SK-N-SH treated with all-trans-retinoic acid at 6 μM for 48 hours (cell line): ENCODE measurements around the gene IMPACT.

Experiments used
- OSR1 ChIP-seq: fragments of 250-450 bp; sonication (Bioruptor Pico); IDR thresholded peaks from 2 replicates; pipeline ENCODE4 v1.8.0; 2022; ENCODE audit warnings: moderate library complexity, mild to moderate bottlenecking, inconsistent platforms
- SNAI2 ChIP-seq: fragments of 250-450 bp; sonication (Bioruptor Pico); IDR thresholded peaks from 2 replicates; pipeline ENCODE4 v1.5.0; 2020; ENCODE audit warnings: mild to moderate bottlenecking, moderate library complexity
- TCF4 ChIP-seq: fragments of 250-450 bp; sonication (Bioruptor Pico); IDR thresholded peaks from 2 replicates; pipeline ENCODE4 v1.8.0; 2021; ENCODE audit warnings: mild to moderate bottlenecking, moderate library complexity, borderline replicate concordance
- ZC3H10 ChIP-seq: fragments of 250-450 bp; sonication (Bioruptor Pico); IDR thresholded peaks from 2 replicates; pipeline ENCODE4 v1.5.1; 2021; ENCODE audit warnings: mild to moderate bottlenecking, moderate library complexity
- ZFP3 ChIP-seq: fragments of 250-450 bp; sonication (Bioruptor Pico); IDR thresholded peaks from 2 replicates; pipeline ENCODE4 v1.5.0; 2020; ENCODE audit warnings: mild to moderate bottlenecking, moderate library complexity
- ZFP30 ChIP-seq: fragments of 450-650 bp; formaldehyde crosslinking; IDR thresholded peaks from 2 replicates; pipeline ENCODE4 v1.5.0; 2022; ENCODE audit warnings: mild to moderate bottlenecking, moderate library complexity
- ZNF565 ChIP-seq: fragments of 450-650 bp; formaldehyde crosslinking; conservative IDR thresholded peaks from 2 replicates; pipeline ENCODE4 v1.5.0; 2020; ENCODE audit warnings: low read depth, mild to moderate bottlenecking, moderate library complexity
- ZNF70 ChIP-seq: fragments of 450-650 bp; formaldehyde crosslinking; IDR thresholded peaks from 2 replicates; pipeline ENCODE4 v1.5.0; 2020; ENCODE audit warnings: mild to moderate bottlenecking, moderate library complexity
- TF ChIP-seq, protein P1 (sequence below): fragments of 250-450 bp; sonication (Bioruptor Pico); IDR thresholded peaks from 2 replicates; pipeline ENCODE4 v1.8.0; 2020; ENCODE audit warnings: mild to moderate bottlenecking, moderate library complexity, borderline replicate concordance
- TF ChIP-seq, protein P2 (sequence below): fragments of 250-450 bp; sonication (Bioruptor Pico); IDR thresholded peaks from 2 replicates; pipeline ENCODE4 v1.5.0; 2020; ENCODE audit warnings: mild to moderate bottlenecking, moderate library complexity

GRCh38 chr18:24426398-24427294, at the start of gene IMPACT:
- TF ChIP-seq ZC3H10 (CRISPR knock-in tag) (no peak), OSR1 (CRISPR knock-in tag) (peak; percentile 92), ZFP3 (CRISPR knock-in tag) (peak; percentile 83), ZNF70 (CRISPR knock-in tag) (no peak), TCF4 (CRISPR knock-in tag) (no peak), SNAI2 (CRISPR knock-in tag) (peak; percentile 80; the same call in 1 of the 2 replicates), ZNF565 (CRISPR knock-in tag) (0 out of 2 replicates have a peak, but pooled peaks have one; percentile 64), ZFP30 (CRISPR knock-in tag) (peak; percentile 56; the same call in 1 of the 2 replicates)
- TF ChIP-seq, protein P1, sequence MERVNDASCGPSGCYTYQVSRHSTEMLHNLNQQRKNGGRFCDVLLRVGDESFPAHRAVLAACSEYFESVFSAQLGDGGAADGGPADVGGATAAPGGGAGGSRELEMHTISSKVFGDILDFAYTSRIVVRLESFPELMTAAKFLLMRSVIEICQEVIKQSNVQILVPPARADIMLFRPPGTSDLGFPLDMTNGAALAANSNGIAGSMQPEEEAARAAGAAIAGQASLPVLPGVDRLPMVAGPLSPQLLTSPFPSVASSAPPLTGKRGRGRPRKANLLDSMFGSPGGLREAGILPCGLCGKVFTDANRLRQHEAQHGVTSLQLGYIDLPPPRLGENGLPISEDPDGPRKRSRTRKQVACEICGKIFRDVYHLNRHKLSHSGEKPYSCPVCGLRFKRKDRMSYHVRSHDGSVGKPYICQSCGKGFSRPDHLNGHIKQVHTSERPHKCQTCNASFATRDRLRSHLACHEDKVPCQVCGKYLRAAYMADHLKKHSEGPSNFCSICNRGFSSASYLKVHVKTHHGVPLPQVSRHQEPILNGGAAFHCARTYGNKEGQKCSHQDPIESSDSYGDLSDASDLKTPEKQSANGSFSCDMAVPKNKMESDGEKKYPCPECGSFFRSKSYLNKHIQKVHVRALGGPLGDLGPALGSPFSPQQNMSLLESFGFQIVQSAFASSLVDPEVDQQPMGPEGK (CRISPR knock-in tag) = peak; percentile 70; the same call in 1 of the 2 replicates
- TF ChIP-seq, protein P2, sequence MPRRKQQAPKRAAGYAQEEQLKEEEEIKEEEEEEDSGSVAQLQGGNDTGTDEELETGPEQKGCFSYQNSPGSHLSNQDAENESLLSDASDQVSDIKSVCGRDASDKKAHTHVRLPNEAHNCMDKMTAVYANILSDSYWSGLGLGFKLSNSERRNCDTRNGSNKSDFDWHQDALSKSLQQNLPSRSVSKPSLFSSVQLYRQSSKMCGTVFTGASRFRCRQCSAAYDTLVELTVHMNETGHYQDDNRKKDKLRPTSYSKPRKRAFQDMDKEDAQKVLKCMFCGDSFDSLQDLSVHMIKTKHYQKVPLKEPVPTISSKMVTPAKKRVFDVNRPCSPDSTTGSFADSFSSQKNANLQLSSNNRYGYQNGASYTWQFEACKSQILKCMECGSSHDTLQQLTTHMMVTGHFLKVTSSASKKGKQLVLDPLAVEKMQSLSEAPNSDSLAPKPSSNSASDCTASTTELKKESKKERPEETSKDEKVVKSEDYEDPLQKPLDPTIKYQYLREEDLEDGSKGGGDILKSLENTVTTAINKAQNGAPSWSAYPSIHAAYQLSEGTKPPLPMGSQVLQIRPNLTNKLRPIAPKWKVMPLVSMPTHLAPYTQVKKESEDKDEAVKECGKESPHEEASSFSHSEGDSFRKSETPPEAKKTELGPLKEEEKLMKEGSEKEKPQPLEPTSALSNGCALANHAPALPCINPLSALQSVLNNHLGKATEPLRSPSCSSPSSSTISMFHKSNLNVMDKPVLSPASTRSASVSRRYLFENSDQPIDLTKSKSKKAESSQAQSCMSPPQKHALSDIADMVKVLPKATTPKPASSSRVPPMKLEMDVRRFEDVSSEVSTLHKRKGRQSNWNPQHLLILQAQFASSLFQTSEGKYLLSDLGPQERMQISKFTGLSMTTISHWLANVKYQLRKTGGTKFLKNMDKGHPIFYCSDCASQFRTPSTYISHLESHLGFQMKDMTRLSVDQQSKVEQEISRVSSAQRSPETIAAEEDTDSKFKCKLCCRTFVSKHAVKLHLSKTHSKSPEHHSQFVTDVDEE (CRISPR knock-in tag) = peak; percentile 83
